ENCODE results near the gene GSE1.
A peak's percentile ranks its signal among the peaks of the same experiment; 100 is the strongest.

GSE1 gene

GRCh38 chr16:85715169-85716021 lies 102.3 kb downstream of the GSE1 start:
- DNase-seq (ENCODE audit: low read depth, low spot score), result no peak
- no peak for TF ChIP-seq CTCF (IDR thresholded peaks at IDR 0.05; ENCODE audit: low read depth, low read length)
- in situ Hi-C loops (cut with HindIII; ENCODE audit: low sequenced_read_pairs), result no loop called here
- no peak overlapping the region for H3K4me3 ChIP-seq (ENCODE audit: low read depth, low read length)

- H3K4me3 ChIP-seq (ENCODE audit: low read depth, low read length), result no peak overlapping the region
- DNase-seq (ENCODE audit: low read depth, low spot score), result no peak
- TF ChIP-seq CTCF (IDR thresholded peaks at IDR 0.05; ENCODE audit: low read depth, low read length), result no peak
- in situ Hi-C loops (cut with HindIII; ENCODE audit: low sequenced_read_pairs), result no loop called here
Measured at GRCh38 chr16:85716022-85716679, 103.0 kb downstream of the GSE1 start.

GRCh38 chr16:85716680-85717038 lies 103.5 kb downstream of the GSE1 start:
- no peak overlapping the region for H3K4me3 ChIP-seq (ENCODE audit: low read depth, low read length)
- TF ChIP-seq CTCF (IDR thresholded peaks at IDR 0.05; ENCODE audit: low read depth, low read length), result no peak
- DNase-seq (ENCODE audit: low read depth, low spot score), result no peak
- in situ Hi-C loops (cut with HindIII; ENCODE audit: low sequenced_read_pairs), result no loop called here

GRCh38 chr16:85717393-85718152 lies 104.5 kb downstream of the GSE1 start:
- no peak overlapping the region for H3K4me3 ChIP-seq (ENCODE audit: low read depth, low read length)
- peak; percentile 61 for TF ChIP-seq CTCF (IDR thresholded peaks at IDR 0.05; ENCODE audit: low read depth, low read length)
- in situ Hi-C loops (cut with HindIII; ENCODE audit: low sequenced_read_pairs), result no loop called here

GRCh38 chr16:85718153-85718477 lies 105.0 kb downstream of the GSE1 start:
- no peak for TF ChIP-seq CTCF (IDR thresholded peaks at IDR 0.05; ENCODE audit: low read depth, low read length)
- H3K4me3 ChIP-seq (ENCODE audit: low read depth, low read length), result no peak overlapping the region
- no peak for DNase-seq (ENCODE audit: low read depth, low spot score)
- in situ Hi-C loops (cut with HindIII; ENCODE audit: low sequenced_read_pairs), result no loop called here

More at GRCh38 chr16:85717393-85718152, 104.5 kb downstream of the GSE1 start:
- peak; percentile 62 for DNase-seq (ENCODE audit: low read depth, low spot score)

GRCh38 chr16:85718682-85719081 lies 105.6 kb downstream of the GSE1 start:
- peak; percentile 52 for TF ChIP-seq CTCF (IDR thresholded peaks at IDR 0.05; ENCODE audit: low read depth, low read length)

More at GRCh38 chr16:85718682-85719081, 105.6 kb downstream of the GSE1 start:
- in situ Hi-C loops (cut with HindIII; ENCODE audit: low sequenced_read_pairs), result no loop called here
- no peak for DNase-seq (ENCODE audit: low read depth, low spot score)
- H3K4me3 ChIP-seq (ENCODE audit: low read depth, low read length), result no peak overlapping the region

All from astrocyte of the spinal cord (primary cell).